Measurements from ENCODE around the gene LRIG1. TPM values are rescaled to one million over a fixed set of nuclear protein-coding genes. Genes with fewer than 3 reads are reported as not detected.
A peak's percentile ranks its signal among the peaks of the same experiment; 100 is the strongest.

The LRIG1 gene
- polyA plus RNA-seq, 1 donor: 43.7 TPM

DNA sequence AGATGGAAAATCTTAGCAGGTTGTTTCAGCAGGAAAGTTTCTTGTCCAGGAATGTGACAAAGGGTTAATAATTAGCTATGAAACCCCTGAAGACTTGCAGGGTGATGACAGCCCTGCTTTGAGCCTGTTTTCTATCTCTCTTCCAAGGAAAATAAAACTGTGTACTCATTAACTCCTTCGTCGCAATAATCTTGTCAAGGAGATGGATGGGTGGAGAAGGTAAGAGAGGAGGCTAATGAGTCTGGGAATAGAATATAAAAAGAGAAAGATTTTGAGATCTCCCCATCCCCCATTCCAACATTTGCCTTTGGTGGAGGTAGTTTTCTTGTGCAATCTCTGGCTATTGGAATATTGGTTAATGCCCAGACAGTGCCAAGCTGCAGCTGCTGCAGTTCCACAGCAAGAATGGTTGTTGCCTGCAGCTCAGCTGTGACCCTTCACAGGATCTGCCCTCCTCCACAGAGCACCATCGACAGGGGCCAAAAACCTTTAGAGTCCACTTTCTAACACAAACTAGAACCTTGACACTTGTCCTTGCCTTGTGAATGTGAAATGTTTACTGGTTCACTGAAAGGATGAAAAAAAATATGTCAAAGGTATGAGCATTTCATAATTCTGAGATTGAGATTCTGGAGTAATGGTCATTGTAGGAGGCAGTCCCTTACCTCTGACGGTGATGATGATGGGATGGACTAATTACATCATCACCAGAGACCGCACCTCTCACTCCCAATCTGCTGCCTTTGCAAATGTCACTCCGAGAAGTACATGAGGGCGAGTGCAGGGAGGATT lies 4.2 kb upstream of the LRIG1 start:
- H3K4me3 ChIP-seq (ENCODE audit: low read length): no peak overlapping the region
- H3K4me1 ChIP-seq (ENCODE audit: control insufficient read depth, insufficient read depth, low read length): peaks cover 24% of the 10 kb centered on the region
- H3K9me3 ChIP-seq (ENCODE audit: control insufficient read depth, low read depth, low read length): no peaks in the 10 kb centered on the region
- H3K36me3 ChIP-seq (ENCODE audit: control insufficient read depth, insufficient read depth, low read length): no peaks in the 10 kb centered on the region
- DNase-seq: peak; percentile 78 to 86
- H3K27ac ChIP-seq (ENCODE audit: low read length): peak overlapping the region; percentile 66
- 21% methylated on average over 2 of the region's 7 CpGs for WGBS (ENCODE audit: insufficient coverage, low lambda C conversion rate)
- no peaks in the 10 kb centered on the region for H3K27me3 ChIP-seq (ENCODE audit: control insufficient read depth, insufficient read depth, low read length)

DNA sequence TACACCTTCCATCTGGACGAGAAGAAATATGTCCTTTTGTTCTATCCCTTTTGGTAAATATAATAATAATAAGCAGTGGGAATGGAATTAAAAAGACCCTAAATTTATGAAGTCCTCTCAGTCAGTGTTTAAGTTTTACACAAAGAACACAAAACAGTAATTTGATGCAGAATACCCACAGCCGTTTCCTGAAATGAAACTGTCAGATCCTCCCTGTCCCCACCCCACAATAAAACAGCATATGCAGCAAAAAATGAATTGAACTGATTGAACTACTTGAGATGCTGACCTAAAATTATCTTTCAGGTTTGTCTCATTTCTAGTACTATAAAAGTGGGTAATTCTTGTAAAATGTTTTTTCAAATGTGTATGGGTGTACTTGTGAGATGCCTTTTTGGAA lies 2.2 kb upstream of the LRIG1 start:
- DNase-seq: no peak
- no peaks in the 10 kb centered on the region for H3K36me3 ChIP-seq (ENCODE audit: control insufficient read depth, insufficient read depth, low read length)
- H3K27me3 ChIP-seq (ENCODE audit: control insufficient read depth, insufficient read depth, low read length): no peaks in the 10 kb centered on the region
- H3K9me3 ChIP-seq (ENCODE audit: control insufficient read depth, low read depth, low read length): no peaks in the 10 kb centered on the region
- H3K27ac ChIP-seq (ENCODE audit: low read length): no peak overlapping the region
- WGBS (ENCODE audit: insufficient coverage, low lambda C conversion rate): no CpG with 5 or more reads among the region's 2 CpGs
- H3K4me1 ChIP-seq (ENCODE audit: control insufficient read depth, insufficient read depth, low read length): peaks cover 28% of the 10 kb centered on the region
- H3K4me3 ChIP-seq (ENCODE audit: low read length): no peak overlapping the region

DNA sequence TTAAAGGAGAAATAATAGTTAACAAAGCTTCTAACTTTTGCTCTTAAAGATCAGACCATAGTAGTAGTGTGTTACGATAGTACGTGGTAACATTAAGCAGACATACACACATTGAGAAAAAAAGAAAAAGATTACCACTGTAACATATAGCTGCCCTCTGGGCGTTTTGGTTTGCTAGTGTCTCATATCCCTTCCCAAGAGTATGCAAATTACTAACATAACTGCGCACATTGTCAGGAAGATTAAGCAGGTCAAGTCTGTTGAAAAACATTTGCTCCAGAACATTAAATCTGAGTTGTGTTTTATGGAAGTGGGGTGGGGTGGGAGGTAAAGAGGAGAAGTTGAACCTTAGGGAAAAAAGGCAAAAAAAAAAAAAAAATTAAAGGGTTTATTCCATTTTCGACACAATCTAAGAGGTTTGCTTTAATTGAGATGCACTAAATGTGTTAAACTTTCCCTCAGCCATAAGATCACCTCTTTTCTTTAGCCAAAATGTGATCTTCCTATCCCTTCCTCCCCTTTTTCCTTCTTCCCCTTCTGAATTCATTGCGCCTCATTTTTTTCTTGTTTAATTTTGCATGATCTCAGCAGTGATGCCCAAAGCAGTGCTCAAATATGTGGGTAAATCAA lies 1.5 kb upstream of the LRIG1 start:
- H3K4me3 ChIP-seq (ENCODE audit: low read length): no peak overlapping the region
- H3K27ac ChIP-seq (ENCODE audit: low read length): no peak overlapping the region
- no peak for DNase-seq
- H3K4me1 ChIP-seq (ENCODE audit: control insufficient read depth, insufficient read depth, low read length): peaks cover 29% of the 10 kb centered on the region
- H3K9me3 ChIP-seq (ENCODE audit: control insufficient read depth, low read depth, low read length): no peaks in the 10 kb centered on the region
- H3K27me3 ChIP-seq (ENCODE audit: control insufficient read depth, insufficient read depth, low read length): no peaks in the 10 kb centered on the region
- H3K36me3 ChIP-seq (ENCODE audit: control insufficient read depth, insufficient read depth, low read length): no peaks in the 10 kb centered on the region
- 87% methylated on average over 3 of the region's 6 CpGs for WGBS (ENCODE audit: insufficient coverage, low lambda C conversion rate)

DNA sequence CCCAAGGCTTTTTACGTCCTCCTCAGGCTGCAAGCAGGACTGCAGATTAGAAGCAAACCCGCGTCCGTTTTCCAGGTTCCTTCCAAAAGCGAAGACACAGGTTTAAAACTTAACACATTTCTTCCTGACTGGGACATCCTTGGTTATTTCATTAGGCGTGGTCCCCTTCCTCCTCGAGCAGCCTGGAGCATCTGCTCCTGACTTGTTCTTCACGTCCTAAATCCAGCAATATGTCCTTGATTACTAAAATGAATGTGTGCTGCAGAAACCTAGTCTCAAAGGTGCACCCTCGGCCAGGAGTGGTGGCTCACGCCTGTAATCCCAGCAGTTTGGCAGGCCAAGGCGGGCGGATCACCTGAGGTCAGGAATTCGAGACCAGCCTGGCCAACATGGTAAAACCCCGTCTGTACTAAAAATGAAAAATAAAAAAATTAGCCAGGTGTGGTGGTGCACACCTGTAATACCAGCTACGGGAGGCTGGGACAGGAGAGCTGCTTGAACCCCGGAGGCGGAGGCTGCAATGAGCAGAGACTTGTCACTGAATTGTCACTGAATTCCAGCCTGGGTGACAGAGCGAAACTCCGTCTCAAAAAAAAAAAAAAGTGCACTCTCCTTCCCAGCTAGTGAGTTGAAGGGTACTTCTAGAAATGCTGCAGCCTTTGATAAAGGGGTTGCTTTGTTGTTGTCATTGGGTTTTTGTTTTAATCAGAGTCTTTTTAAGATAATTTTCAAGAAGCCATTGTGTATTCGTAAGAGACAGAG lies 842 bp upstream of the LRIG1 start:
- DNase-seq: no peak
- 57% methylated on average over 2 of the region's 20 CpGs for whole genome bisulfite sequencing (ENCODE audit: insufficient coverage, low lambda C conversion rate)
- H3K4me1 ChIP-seq (ENCODE audit: control insufficient read depth, insufficient read depth, low read length): peaks cover 33% of the 10 kb centered on the region
- H3K4me3 ChIP-seq (ENCODE audit: low read length): peak overlapping the region; percentile 50
- peak overlapping the region; percentile 48 for H3K27ac ChIP-seq (ENCODE audit: low read length)
- no peaks in the 10 kb centered on the region for H3K36me3 ChIP-seq (ENCODE audit: control insufficient read depth, insufficient read depth, low read length)
- no peaks in the 10 kb centered on the region for H3K9me3 ChIP-seq (ENCODE audit: control insufficient read depth, low read depth, low read length)
- no peaks in the 10 kb centered on the region for H3K27me3 ChIP-seq (ENCODE audit: control insufficient read depth, insufficient read depth, low read length)

DNA sequence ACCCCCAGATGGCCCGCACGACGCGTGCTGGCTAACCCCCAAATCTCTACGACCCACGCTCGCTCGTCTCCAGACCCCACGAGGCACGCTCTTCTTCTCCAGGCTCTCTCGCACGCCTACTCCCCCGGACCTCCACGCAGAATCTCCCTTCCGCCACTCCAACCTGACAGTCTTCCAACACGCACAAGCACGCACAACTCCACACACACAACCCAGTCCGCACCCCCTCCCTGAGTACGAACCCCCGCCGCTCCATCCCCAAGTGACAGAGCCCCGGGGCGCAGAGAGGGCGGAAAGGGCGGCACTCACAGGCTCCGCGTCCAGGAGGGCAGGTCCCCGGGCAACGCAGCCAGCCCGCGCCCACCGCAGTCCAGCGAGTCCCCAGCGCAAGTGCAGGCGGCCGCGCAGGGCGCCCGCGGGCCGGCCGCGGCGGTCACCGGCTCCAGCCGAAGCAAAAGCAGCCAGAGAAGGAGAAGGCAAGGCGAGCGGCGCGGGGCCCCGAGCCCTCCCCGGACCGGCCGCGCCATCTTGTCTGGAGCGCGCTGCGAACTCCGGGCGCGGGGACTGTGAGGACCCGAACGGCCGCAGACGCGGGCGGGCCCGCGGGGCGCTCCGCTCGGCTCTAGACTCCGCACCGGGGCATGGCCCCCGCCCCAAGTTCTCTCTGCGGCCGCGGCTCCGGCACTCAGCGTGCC lies 794 bp downstream of the LRIG1 start:
- peak in 1 of 2 donors; percentile 67 for DNase-seq
- H3K36me3 ChIP-seq (ENCODE audit: control insufficient read depth, insufficient read depth, low read length): no peaks in the 10 kb centered on the region
- H3K27me3 ChIP-seq (ENCODE audit: control insufficient read depth, insufficient read depth, low read length): no peaks in the 10 kb centered on the region
- peaks cover 41% of the 10 kb centered on the region for H3K4me1 ChIP-seq (ENCODE audit: control insufficient read depth, insufficient read depth, low read length)
- WGBS (ENCODE audit: insufficient coverage, low lambda C conversion rate): no CpG with 5 or more reads among the region's 80 CpGs
- H3K4me3 ChIP-seq (ENCODE audit: low read length): peak overlapping the region; percentile 91
- peak overlapping the region; percentile 40 for H3K27ac ChIP-seq (ENCODE audit: low read length)
- no peaks in the 10 kb centered on the region for H3K9me3 ChIP-seq (ENCODE audit: control insufficient read depth, low read depth, low read length)

DNA sequence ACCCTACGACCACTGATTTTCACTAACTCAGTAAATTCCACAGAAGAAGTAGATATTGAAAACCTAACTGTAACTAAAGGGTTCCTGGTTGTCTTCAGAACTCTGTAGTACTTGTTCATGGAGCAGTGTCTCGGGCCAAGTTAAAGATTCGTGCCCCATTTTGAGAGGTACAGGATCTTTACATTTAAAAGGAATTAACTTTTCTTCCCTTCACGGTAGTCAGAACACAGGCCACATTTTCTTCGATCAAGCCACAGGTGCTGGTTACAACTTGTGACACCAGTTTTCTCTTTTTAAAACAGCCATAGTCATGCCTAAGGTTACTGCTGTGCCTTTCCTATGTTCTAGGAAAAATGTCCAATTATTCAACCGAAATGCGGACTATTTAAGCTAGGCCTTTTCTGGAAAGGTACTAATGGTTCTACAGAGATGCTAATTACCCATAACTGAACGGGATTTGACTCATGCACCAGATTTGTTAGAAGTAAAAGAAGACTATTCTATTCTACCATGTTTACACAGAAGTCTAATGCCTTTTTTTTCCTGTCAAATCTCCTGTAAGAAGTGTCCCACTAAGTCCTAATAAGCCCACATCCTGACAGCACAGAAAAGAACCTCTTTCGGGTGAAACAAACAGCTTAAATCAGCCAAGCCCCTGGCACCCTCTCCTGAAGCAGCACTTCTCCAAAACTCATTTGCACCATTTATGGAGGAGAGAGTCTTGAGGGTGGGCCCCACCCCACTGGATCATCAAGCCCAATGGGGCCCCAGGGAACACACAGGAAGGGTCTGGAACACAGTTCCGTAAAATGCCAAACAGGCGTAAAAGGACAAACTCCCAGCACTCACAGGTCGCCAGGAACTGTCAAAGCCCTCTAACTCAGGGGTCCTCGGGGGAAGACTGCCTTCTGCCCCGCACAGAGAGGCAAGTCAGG lies 1.9 kb downstream of the LRIG1 start:
- no CpG with 5 or more reads among the region's 14 CpGs for WGBS (ENCODE audit: insufficient coverage, low lambda C conversion rate)
- H3K27ac ChIP-seq (ENCODE audit: low read length): peak overlapping the region; percentile 67
- H3K4me1 ChIP-seq (ENCODE audit: control insufficient read depth, insufficient read depth, low read length): peaks cover 44% of the 10 kb centered on the region
- no peaks in the 10 kb centered on the region for H3K27me3 ChIP-seq (ENCODE audit: control insufficient read depth, insufficient read depth, low read length)
- DNase-seq: peak in 1 of 2 donors; percentile 58
- H3K9me3 ChIP-seq (ENCODE audit: control insufficient read depth, low read depth, low read length): no peaks in the 10 kb centered on the region
- H3K36me3 ChIP-seq (ENCODE audit: control insufficient read depth, insufficient read depth, low read length): no peaks in the 10 kb centered on the region
- peak overlapping the region; percentile 91 for H3K4me3 ChIP-seq (ENCODE audit: low read length)

DNA sequence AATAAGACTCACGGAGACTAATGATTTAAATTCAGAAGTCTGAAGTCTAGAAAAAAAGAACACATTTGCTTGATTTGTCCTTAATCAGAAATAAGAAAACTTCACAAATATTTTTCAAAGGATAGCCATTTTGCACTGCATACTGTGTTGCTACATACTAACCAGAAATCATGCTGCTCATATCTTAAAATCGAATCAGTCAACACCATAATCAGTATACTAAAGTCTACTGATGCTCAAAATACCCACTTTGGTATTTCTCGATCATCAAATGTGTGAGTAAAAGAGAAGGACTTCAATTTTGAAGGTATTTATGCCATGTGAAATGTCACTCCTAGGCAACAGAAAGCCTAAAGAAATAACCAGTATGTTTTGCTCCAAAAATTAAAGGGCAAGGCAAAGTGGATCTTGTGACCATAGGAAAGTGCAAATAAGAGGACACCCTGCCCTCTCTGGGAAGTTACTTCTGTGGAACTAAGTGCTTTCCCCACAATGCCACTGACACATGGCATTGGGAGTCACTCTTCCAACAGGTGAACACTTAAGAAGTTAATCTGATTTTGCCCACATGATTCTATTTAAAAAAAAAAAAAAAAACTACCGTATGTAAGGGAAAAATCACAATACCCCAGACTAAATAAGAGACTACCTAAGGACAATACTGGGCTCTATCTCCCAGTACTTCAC lies 2.7 kb downstream of the LRIG1 start:
- Histone ChIP-seq H3K27ac (ENCODE audit: low read length) (peak overlapping the region; percentile 67), H3K27me3 (ENCODE audit: control insufficient read depth, insufficient read depth, low read length) (no peaks in the 10 kb centered on the region), H3K4me3 (ENCODE audit: low read length) (peak overlapping the region; percentile 91), H3K9me3 (ENCODE audit: control insufficient read depth, low read depth, low read length) (no peaks in the 10 kb centered on the region), H3K4me1 (ENCODE audit: control insufficient read depth, insufficient read depth, low read length) (peaks cover 45% of the 10 kb centered on the region), H3K36me3 (ENCODE audit: control insufficient read depth, insufficient read depth, low read length) (no peaks in the 10 kb centered on the region)
- WGBS (ENCODE audit: insufficient coverage, low lambda C conversion rate): 10% methylated on average over 2 of the region's 4 CpGs
- peak in 1 of 2 donors; percentile 44 for DNase-seq

DNA sequence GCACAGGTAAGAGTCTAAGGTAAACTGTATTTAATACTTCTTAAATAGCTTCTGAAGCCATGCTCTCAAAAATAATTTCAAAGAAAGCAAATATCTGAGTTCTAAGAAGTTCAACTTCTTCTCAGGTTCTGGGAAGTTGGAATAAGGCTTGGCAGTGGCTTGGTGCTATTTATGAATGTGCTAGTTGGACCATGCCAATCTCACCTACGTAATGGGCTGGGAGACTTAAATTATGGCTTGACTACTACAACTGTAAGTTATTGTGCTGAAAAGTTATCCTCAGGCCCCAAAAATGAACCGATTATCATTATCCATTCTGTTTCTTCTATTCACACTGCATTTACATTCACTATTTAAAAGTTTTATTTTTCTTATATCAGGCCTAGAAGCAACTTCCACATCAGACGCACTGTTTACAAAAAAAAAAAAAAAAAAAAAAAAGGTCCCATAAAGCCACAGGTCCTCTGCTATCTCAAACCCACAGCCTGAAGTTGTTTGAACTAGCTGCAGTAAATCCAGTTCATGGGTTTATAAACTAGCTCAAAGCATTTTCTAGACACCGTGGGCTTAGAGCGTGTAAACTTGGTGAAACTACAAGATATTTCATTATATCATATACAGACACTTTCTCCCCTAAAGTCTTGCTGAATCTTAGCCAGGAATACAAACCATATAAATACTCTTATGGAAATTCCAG lies 3.4 kb downstream of the LRIG1 start:
- peak overlapping the region; percentile 67 for H3K27ac ChIP-seq (ENCODE audit: low read length)
- WGBS (ENCODE audit: insufficient coverage, low lambda C conversion rate): 25% methylated on average over 2 of the region's 5 CpGs
- H3K36me3 ChIP-seq (ENCODE audit: control insufficient read depth, insufficient read depth, low read length): no peaks in the 10 kb centered on the region
- DNase-seq: peak in 1 of 2 donors; percentile 50
- H3K4me3 ChIP-seq (ENCODE audit: low read length): peak overlapping the region; percentile 91
- peaks cover 52% of the 10 kb centered on the region for H3K4me1 ChIP-seq (ENCODE audit: control insufficient read depth, insufficient read depth, low read length)
- H3K27me3 ChIP-seq (ENCODE audit: control insufficient read depth, insufficient read depth, low read length): no peaks in the 10 kb centered on the region
- H3K9me3 ChIP-seq (ENCODE audit: control insufficient read depth, low read depth, low read length): no peaks in the 10 kb centered on the region

DNA sequence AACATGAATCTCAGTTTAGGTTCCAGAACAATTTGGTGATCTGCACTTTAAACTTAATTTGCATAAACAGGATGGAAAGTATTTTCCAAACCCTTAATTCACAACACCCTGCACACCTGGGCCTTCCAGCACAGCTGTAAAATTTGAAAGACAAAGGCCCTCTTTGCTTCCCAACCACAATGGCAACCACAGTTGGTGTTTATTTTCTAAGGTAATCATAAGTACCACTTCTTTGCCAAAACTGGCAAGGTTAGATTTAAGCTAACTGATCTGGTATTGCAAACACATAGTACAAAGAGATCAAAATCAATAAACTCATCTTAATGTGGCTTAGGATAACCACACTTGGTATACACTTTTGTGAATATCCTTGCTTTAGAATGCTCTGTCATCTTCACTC lies 4.1 kb downstream of the LRIG1 start:
- no peak overlapping the region for H3K4me3 ChIP-seq (ENCODE audit: low read length)
- peaks cover 59% of the 10 kb centered on the region for H3K4me1 ChIP-seq (ENCODE audit: control insufficient read depth, insufficient read depth, low read length)
- H3K27ac ChIP-seq (ENCODE audit: low read length): peak overlapping the region; percentile 57
- no peaks in the 10 kb centered on the region for H3K36me3 ChIP-seq (ENCODE audit: control insufficient read depth, insufficient read depth, low read length)
- no peaks in the 10 kb centered on the region for H3K27me3 ChIP-seq (ENCODE audit: control insufficient read depth, insufficient read depth, low read length)
- no peaks in the 10 kb centered on the region for H3K9me3 ChIP-seq (ENCODE audit: control insufficient read depth, low read depth, low read length)
- DNase-seq: no peak
